ENCODE measurements around the gene TANGO2. TPM values are rescaled to one million over a fixed set of nuclear protein-coding genes. Genes with fewer than 3 reads are reported as not detected.
A peak's percentile ranks its signal among the peaks of the same experiment; 100 is the strongest.

TANGO2 gene
- total and polyA plus RNA-seq, 9 of the 15 experiments (the other 6 are each of a cell fraction or from before 2014, with no cell fraction given): 15.5 to 94.9 (median 70.1) TPM

GRCh38 chr22:19988965-19989724, 31.8 kb upstream of the TANGO2 start (continued):
- TF ChIP-seq GTF3C2 (IDR thresholded peaks at IDR 0.05; ENCODE audit: borderline replicate concordance, extremely low read depth, insufficient read length): no peak
- peak; percentile 42 to 57; a peak in 3 of 4 replicates for TF ChIP-seq NRF1 (conservative IDR thresholded peaks at IDR 0.05 in 1 of 2, IDR thresholded peaks at IDR 0.05 in 1 of 2)
- no peak for TF ChIP-seq ID3 (CRISPR knock-in tag; IDR thresholded peaks at IDR 0.05)
- peak; percentile 81 for TF ChIP-seq ID3 (tag; IDR thresholded peaks at IDR 0.05)
- no peak for TF ChIP-seq ATF1 (CRISPR knock-in tag; IDR thresholded peaks at IDR 0.05)
- TF ChIP-seq ATF1 (tag; IDR thresholded peaks at IDR 0.05): peak; percentile 53; the same call in 1 of the 2 replicates
- no peak for TF ChIP-seq PRMT5 (CRISPR knock-in tag; IDR thresholded peaks at IDR 0.05)
- peak; percentile 55 for TF ChIP-seq MTA3 (IDR thresholded peaks at IDR 0.05; ENCODE audit: borderline replicate concordance)
- no peak for TF ChIP-seq CLOCK (CRISPR knock-in tag; IDR thresholded peaks at IDR 0.05; ENCODE audit: borderline replicate concordance)
- 0 out of 2 replicates have a peak, but pooled peaks have one; percentile 29 for TF ChIP-seq ETS1 (conservative IDR thresholded peaks at IDR 0.05; ENCODE audit: control insufficient read depth, low read depth, low read length)
- TF ChIP-seq SAP30 (IDR thresholded peaks at IDR 0.05; ENCODE audit: borderline replicate concordance, insufficient read depth, low read depth, low read length, poor library complexity, severe bottlenecking): peak; percentile 19
- no peak for TF ChIP-seq ZNF239 (CRISPR knock-in tag; IDR thresholded peaks at IDR 0.05)

Data from K562 (cell line).